Neural cell (in vitro differentiated cells): Measurements from ENCODE around the gene PCDHGC5. TPM values are rescaled to one million over a fixed set of nuclear protein-coding genes. Genes with fewer than 3 reads are reported as not detected.

Source experiments
- H2AFZ ChIP-seq: fragments of 200-600, 300-800 bp; sonication (generic), shearing (Covaris generic); 2 replicates; pipeline ENCODE4 v1.6.0; 2014; ENCODE audit warnings: low read depth, mild to moderate bottlenecking, antibody characterized with exemption, low read length, moderate library complexity
- H3F3A ChIP-seq: fragments of 200-600 bp; shearing (Covaris generic); 2 replicates; pipeline ENCODE4 v1.6.1; 2016; ENCODE audit warnings: mild to moderate bottlenecking, moderate library complexity, mixed read lengths, antibody characterized with exemption, low read length; ENCODE audit not compliant: insufficient read depth, poor library complexity, severe bottlenecking
- H3K27ac ChIP-seq: fragments of 200-600, 300-800 bp; sonication (generic), shearing (Covaris generic); 2 replicates; pipeline ENCODE4 v1.5.1; 2014; ENCODE audit warnings: mild to moderate bottlenecking, low read length, moderate library complexity
- H3K27me3 ChIP-seq: fragments of 300-800, 200-600 bp; sonication (generic), shearing (Covaris generic); 2 replicates; pipeline ENCODE4 v1.6.0; 2014; ENCODE audit warnings: mild to moderate bottlenecking, low read depth, low read length, moderate library complexity; ENCODE audit not compliant: insufficient read depth
- H3K36me3 ChIP-seq: fragments of 300-800, 200-600 bp; sonication (generic), shearing (Covaris generic); 2 replicates; pipeline ENCODE4 v1.5.1; 2014; ENCODE audit warnings: mild to moderate bottlenecking, antibody characterized with exemption, low read length, moderate library complexity; ENCODE audit not compliant: insufficient read depth
- H3K4me2 ChIP-seq: fragments of 300-800, 200-600 bp; sonication (generic), shearing (Covaris generic); 2 replicates; pipeline ENCODE4 v1.6.0; 2014; ENCODE audit warnings: mild to moderate bottlenecking, low read length
- H3K4me3 ChIP-seq: fragments of 300-800, 200-600 bp; sonication (generic), shearing (Covaris generic); 2 replicates; pipeline ENCODE4 v1.5.1; 2014; ENCODE audit warnings: mild to moderate bottlenecking, low read length, moderate library complexity
- H3K79me2 ChIP-seq: fragments of 200-600 bp; shearing (Covaris generic); replicated peaks from 2 replicates; pipeline ENCODE4 v1.6.0; 2014; ENCODE audit warnings: mild to moderate bottlenecking, low read length, moderate library complexity; ENCODE audit not compliant: insufficient read depth
- H3K9ac ChIP-seq: fragments of 300-800, 200-600 bp; sonication (generic), shearing (Covaris generic); 2 replicates; pipeline ENCODE4 v1.6.1; 2016; ENCODE audit warnings: mild to moderate bottlenecking, low read length, mixed read lengths
- H3K9me2 ChIP-seq: fragments of 200-600 bp; shearing (Covaris generic); 2 replicates; pipeline ENCODE4 v1.6.1; 2016; ENCODE audit warnings: mild to moderate bottlenecking, low read length, mixed read lengths; ENCODE audit not compliant: insufficient read depth
- H3K9me3 ChIP-seq: fragments of 200-600, 300-800 bp; sonication (generic), shearing (Covaris generic); 2 replicates; pipeline ENCODE4 v1.6.1; 2016; ENCODE audit warnings: mild to moderate bottlenecking, mixed run types, low read length, moderate library complexity, mixed read lengths
- H4K20me1 ChIP-seq: fragments of 200-600 bp; shearing (Covaris generic); 2 replicates; pipeline ENCODE4 v1.6.1; 2016; ENCODE audit warnings: mild to moderate bottlenecking, mixed run types; ENCODE audit not compliant: insufficient read depth
- CTCF ChIP-seq: fragments of 450-650 bp; IDR thresholded peaks from 2 replicates; pipeline ENCODE4 v1.5.1; 2014; ENCODE audit warnings: antibody characterized with exemption, mild to moderate bottlenecking, moderate library complexity; ENCODE audit not compliant: poor library complexity, severe bottlenecking
- EP300 ChIP-seq: fragments of 450-650 bp; conservative IDR thresholded peaks from 2 replicates; pipeline ENCODE4 v1.6.1; 2014; ENCODE audit warnings: antibody characterized with exemption, mild to moderate bottlenecking, moderate library complexity; ENCODE audit not compliant: poor library complexity, severe bottlenecking
- EZH2 ChIP-seq: fragments of 200-600, 300-800 bp; shearing (Covaris generic), sonication (generic); IDR thresholded peaks from 2 replicates; pipeline ENCODE4 v1.6.1; 2014; ENCODE audit warnings: antibody characterized with exemption, low read length, borderline replicate concordance, mild to moderate bottlenecking; ENCODE audit not compliant: insufficient read depth, poor library complexity, severe bottlenecking
- MXI1 ChIP-seq: fragments of 450-650 bp; conservative IDR thresholded peaks from 2 replicates; pipeline ENCODE4 v1.6.1; 2014; ENCODE audit warnings: antibody characterized with exemption, mild to moderate bottlenecking; ENCODE audit not compliant: poor library complexity, severe bottlenecking
- POLR2AphosphoS5 ChIP-seq: IDR thresholded peaks from 2 replicates; pipeline ENCODE4 v1.6.1; 2012
- RAD21 ChIP-seq: fragments of 450-650 bp; conservative IDR thresholded peaks from 2 replicates; pipeline ENCODE4 v1.6.1; 2014; ENCODE audit warnings: antibody characterized with exemption, mild to moderate bottlenecking, moderate library complexity
- REST ChIP-seq: IDR thresholded peaks from 2 replicates; pipeline ENCODE4 v1.6.1; 2012; ENCODE audit warnings: borderline replicate concordance
- SMC3 ChIP-seq: fragments of 450-650 bp; conservative IDR thresholded peaks from 2 replicates; pipeline ENCODE4 v1.6.1; 2014; ENCODE audit warnings: antibody characterized with exemption, mild to moderate bottlenecking, moderate library complexity; ENCODE audit not compliant: poor library complexity
- TAF1 ChIP-seq: IDR thresholded peaks from 2 replicates; pipeline ENCODE4 v1.6.1; 2012; ENCODE audit warnings: low read depth
- polyA plus RNA-seq: library from polyadenylated mRNA; depleted of rRNA; stranded (reverse); fragments of >200 nt; gene quantifications from 2 replicates; pipeline ENCODE4 v1.2.3, GENCODE V29; 2014

Gene PCDHGC5
- polyA plus RNA-seq, 1 donor from 2014 or later = 0.51 TPM

- TF ChIP-seq TAF1 (no peak), MXI1 (no peak), REST (no peak), CTCF (no peak), RAD21 (no peak), SMC3 (no peak), EP300 (no peak), EZH2 (no peak), POLR2AphosphoS5 (no peak)
- Histone ChIP-seq H3K4me2 (peak overlapping the region; percentile 46), H3K27me3 (no peaks in the 10 kb centered on the region), H3K36me3 (peaks cover 16% of the 10 kb centered on the region), H3K27ac (peak overlapping the region; percentile 48), H3K79me2 (no peaks in the 10 kb centered on the region), H4K20me1 (no peaks in the 10 kb centered on the region), H3K9me2 (no peaks in the 10 kb centered on the region), H3K9me3 (no peaks in the 10 kb centered on the region), H3K4me3 (peak overlapping the region; percentile 46), H3F3A (no peaks in the 10 kb centered on the region), H3K9ac (no peak overlapping the region), H2AFZ (no peak overlapping the region)
Measured at GRCh38 chr5:141523991-141524390, 35.1 kb downstream of the PCDHGC5 start.

GRCh38 chr5:141524604-141525597 is 36.0 kb downstream of the PCDHGC5 start:
- no peaks in the 10 kb centered on the region for H4K20me1 ChIP-seq
- H3K79me2 ChIP-seq = no peaks in the 10 kb centered on the region
- no peaks in the 10 kb centered on the region for H3F3A ChIP-seq
- H3K9me2 ChIP-seq = no peaks in the 10 kb centered on the region
- no peaks in the 10 kb centered on the region for H3K9me3 ChIP-seq
- TF ChIP-seq RAD21 (peak; percentile 92), CTCF (peak; percentile 99), EZH2 (no peak), SMC3 (peak; percentile 99), EP300 (peak; percentile 50), REST (peak; percentile 79), TAF1 (no peak), MXI1 (peak; percentile 29)
- H3K4me2 ChIP-seq = peak overlapping the region; percentile 46
- no peaks in the 10 kb centered on the region for H3K27me3 ChIP-seq
- peak overlapping the region; percentile 46 for H3K4me3 ChIP-seq
- H3K27ac ChIP-seq = peak overlapping the region; percentile 58
- H3K36me3 ChIP-seq = peaks cover 16% of the 10 kb centered on the region
- no peak overlapping the region for H2AFZ ChIP-seq
- peak overlapping the region; percentile 30 for H3K9ac ChIP-seq
